Putamen (tissue), 1 donor: ENCODE measurements around the gene NPEPPS.
"Not testable (repeated sequence)": the region's sequence is repeated elsewhere in the genome, so short reads cannot be mapped to it uniquely, and the experiment has no call there.

Experiments
- DNase-seq: peaks from one replicate; pipeline ENCODE4 v3.0.0-alpha.2; 2016; ENCODE audit warnings: low spot score

NPEPPS gene

GRCh38 chr17:47530557-47531232 is at the start of gene NPEPPS:
NPEPPS (plus strand) TSS chr17:47531108; CDS start chr17:47531301, 193 bp downstream.
- peak; percentile 86 for DNase-seq

GRCh38 chr17:47491841-47492212 is 39.1 kb upstream of the NPEPPS start:
- not testable (repeated sequence) for DNase-seq

GRCh38 chr17:47499074-47499473 is 31.8 kb upstream of the NPEPPS start:
- not testable (repeated sequence) for DNase-seq

GRCh38 chr17:47499494-47499893 is 31.4 kb upstream of the NPEPPS start:
- DNase-seq, result not testable (repeated sequence)

GRCh38 chr17:47500620-47501019 is 30.3 kb upstream of the NPEPPS start:
- not testable (repeated sequence) for DNase-seq

GRCh38 chr17:47502122-47502731 is 28.7 kb upstream of the NPEPPS start:
- DNase-seq, result not testable (repeated sequence)

GRCh38 chr17:47502776-47503455 is 28.0 kb upstream of the NPEPPS start:
- not testable (repeated sequence) for DNase-seq

GRCh38 chr17:47511701-47512146 is 19.2 kb upstream of the NPEPPS start:
- DNase-seq, result not testable (repeated sequence)

GRCh38 chr17:47513301-47513700 is 17.6 kb upstream of the NPEPPS start:
- not testable (repeated sequence) for DNase-seq

GRCh38 chr17:47518880-47519279 is 12.0 kb upstream of the NPEPPS start:
- not testable (repeated sequence) for DNase-seq

- DNase-seq, result not testable (repeated sequence)
Measured at GRCh38 chr17:47519365-47519764, 11.5 kb upstream of the NPEPPS start.

- DNase-seq, result not testable (repeated sequence)
Measured at GRCh38 chr17:47520279-47520678, 10.6 kb upstream of the NPEPPS start.

- not testable (repeated sequence) for DNase-seq
Measured at GRCh38 chr17:47521434-47521833, 9.5 kb upstream of the NPEPPS start.

- DNase-seq, result not testable (repeated sequence)
Measured at GRCh38 chr17:47522341-47522740, 8.6 kb upstream of the NPEPPS start.

GRCh38 chr17:47531233-47531820 is 419 bp downstream of the NPEPPS start:
- DNase-seq, result not testable (repeated sequence)

GRCh38 chr17:47539085-47539484 is 8.2 kb downstream of the NPEPPS start:
- DNase-seq, result not testable (repeated sequence)

GRCh38 chr17:47541676-47542075 is 10.8 kb downstream of the NPEPPS start:
- not testable (repeated sequence) for DNase-seq

- DNase-seq, result not testable (repeated sequence)
Measured at GRCh38 chr17:47544327-47544726, 13.4 kb downstream of the NPEPPS start.

GRCh38 chr17:47554733-47555132 is 23.8 kb downstream of the NPEPPS start:
- DNase-seq, result not testable (repeated sequence)

GRCh38 chr17:47556108-47556507 is 25.2 kb downstream of the NPEPPS start:
- not testable (repeated sequence) for DNase-seq

- not testable (repeated sequence) for DNase-seq
Measured at GRCh38 chr17:47560517-47561043, 29.7 kb downstream of the NPEPPS start.
